GM18868 (cell line): ENCODE measurements around the gene IL26.
"Not testable (repeated sequence)": the region's sequence is repeated elsewhere in the genome, so short reads cannot be mapped to it uniquely, and the experiment has no call there.

ENCODE experiments used
- ATAC-seq: cut with Tn5 transposase; IDR thresholded peaks from one replicate; pipeline ENCODE4 v1.9.1; 2021; ENCODE audit warnings: mild to moderate bottlenecking, moderate library complexity; ENCODE audit not compliant: unreplicated experiment

Gene IL26

GRCh38 chr12:68240975-68241374 lies 15.4 kb upstream of the IL26 start:
- peak; percentile 95 for ATAC-seq

GRCh38 chr12:68240079-68240478 lies 14.5 kb upstream of the IL26 start:
- ATAC-seq = no peak

- no peak for ATAC-seq
Observed at GRCh38 chr12:68239309-68239982, 13.8 kb upstream of the IL26 start.

DNA sequence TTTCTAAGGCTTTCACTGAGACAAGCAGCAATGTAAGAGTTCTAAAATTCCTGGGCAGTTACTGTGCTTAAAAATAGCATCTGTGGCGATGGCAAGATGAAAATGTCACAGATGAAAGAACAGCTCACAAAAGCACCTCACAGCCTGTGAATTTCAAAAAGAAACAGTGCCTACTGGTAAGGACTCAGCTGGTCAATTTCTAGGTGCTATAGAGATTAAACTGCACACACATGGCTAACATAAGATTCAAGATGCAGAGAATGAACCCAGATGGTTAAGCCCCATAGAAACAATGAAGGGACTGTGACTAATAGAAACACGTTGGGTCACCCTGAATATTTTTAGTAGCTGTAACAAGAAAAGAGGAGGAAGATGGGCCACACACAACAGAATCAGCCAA lies 12.0 kb upstream of the IL26 start:
- no peak for ATAC-seq

GRCh38 chr12:68237078-68237477 lies 11.5 kb upstream of the IL26 start:
- ATAC-seq = no peak

- ATAC-seq = peak; percentile 68
Observed at GRCh38 chr12:68236421-68237059, 10.9 kb upstream of the IL26 start.

DNA sequence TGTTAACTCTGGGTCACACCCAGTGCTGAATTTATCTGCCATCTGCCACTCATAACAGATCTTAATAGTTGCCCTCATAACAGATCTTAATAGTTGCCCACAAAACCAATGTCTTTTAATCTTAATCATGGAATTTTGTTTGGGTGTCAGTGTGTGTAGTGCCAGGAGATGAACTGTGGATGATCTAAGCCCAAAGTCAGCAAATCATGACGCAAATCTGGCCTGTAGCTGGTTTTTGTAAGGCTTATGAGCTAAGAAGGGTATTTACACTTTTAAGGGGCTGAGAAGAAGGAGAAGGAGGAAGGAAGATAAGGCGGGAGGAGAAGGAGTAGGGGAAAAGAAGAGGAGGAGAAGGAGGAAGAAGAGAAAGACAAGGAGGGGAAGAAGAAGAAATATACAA lies 10.0 kb upstream of the IL26 start:
- no peak for ATAC-seq

- no peak for ATAC-seq
Observed at GRCh38 chr12:68234140-68234539, 8.5 kb upstream of the IL26 start.

DNA sequence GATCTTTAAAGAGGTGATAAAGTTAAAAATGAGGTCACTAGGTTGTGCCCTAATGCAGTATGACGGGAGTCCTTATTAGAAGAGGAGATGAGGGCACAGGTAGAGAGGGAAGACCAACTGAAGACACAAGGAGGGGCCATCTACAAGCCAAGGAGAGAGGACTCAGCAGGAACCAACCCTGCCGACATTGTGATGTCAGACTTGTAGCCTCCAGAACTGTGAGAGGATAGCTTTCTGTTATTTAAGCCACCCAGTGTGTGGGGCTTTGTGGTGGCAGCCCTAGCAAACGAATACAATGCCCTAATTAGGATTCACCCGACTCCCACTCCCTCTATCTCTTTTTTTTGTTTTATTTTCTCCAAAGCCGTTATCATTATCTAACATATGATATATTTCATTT lies 7.9 kb upstream of the IL26 start:
- ATAC-seq = no peak

DNA sequence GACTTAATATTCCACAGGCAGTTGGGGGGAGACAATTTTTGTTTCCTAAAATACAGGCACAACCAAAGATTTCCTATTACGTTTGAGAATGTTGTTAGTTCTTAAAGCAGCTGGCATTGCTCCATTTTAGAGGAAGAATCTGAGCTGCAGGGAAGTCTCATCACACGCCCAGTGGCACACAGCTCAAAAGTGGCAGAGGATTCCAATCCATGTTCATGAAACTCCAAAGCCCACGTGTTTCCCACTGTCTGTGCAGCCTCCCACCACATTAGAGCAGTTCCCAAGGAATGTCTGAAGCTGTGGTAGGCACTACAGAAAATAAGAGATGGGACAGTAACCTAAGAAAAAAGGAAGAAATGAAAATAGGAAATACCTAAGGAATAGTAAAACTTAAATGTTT lies 6.1 kb upstream of the IL26 start:
- ATAC-seq = no peak

DNA sequence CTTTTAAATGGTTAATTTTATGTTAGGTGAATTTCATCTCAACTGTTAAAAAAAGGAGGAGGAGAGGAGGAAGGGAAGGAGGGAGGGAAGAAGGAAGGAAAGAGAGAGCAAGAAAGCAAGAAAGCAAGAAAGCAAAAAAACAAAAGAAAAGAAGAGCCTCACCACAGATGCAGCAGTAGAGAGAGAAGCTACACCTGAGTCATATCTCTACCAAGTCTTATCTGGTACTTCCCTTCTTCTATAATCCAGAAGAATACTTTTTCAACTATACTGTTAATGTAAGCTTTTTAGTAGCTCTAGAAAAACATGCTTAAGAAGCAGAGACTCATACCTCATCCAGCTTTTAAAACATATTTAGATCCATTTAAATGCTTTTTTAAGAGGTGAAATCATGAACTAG lies 5.6 kb upstream of the IL26 start:
- ATAC-seq = peak; percentile 85

GRCh38 chr12:68229956-68230355 lies 4.3 kb upstream of the IL26 start:
- ATAC-seq = no peak

- no peak for ATAC-seq
Observed at GRCh38 chr12:68227356-68227755, 1.7 kb upstream of the IL26 start.

GRCh38 chr12:68224613-68225285 lies 861 bp downstream of the IL26 start:
- ATAC-seq = no peak

DNA sequence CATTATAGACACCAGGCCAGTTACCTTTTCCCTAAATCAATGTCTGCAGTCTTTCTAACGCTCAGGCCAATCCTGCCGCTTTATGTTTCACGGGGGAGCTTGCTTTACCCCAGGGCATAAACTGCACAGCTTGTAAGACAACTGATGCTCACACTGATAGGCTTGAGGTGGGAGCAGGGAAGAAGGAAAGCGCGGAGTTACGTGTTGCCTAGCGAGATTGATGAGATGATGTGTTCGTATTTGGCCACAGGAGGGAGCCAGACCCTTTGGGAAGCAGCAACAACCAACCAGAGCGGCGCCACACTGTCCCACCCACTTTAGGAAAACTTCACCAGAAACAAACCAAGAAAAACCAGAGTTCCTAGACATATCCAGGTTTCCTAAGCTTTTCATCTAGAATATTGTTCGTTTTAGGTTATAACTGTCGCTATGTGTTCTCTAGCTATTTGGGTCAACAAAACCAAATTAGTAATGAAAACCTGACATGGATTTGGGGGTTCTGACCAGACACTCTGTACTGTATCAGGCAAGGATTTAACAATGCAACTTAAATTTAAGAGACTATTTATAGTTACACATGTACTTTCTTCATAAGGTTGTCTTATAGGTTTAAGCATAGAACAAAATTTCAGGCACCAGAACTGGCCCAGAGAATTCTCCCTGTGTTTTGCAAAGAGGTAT lies 2.4 kb downstream of the IL26 start:
- ATAC-seq = peak; percentile 92

DNA sequence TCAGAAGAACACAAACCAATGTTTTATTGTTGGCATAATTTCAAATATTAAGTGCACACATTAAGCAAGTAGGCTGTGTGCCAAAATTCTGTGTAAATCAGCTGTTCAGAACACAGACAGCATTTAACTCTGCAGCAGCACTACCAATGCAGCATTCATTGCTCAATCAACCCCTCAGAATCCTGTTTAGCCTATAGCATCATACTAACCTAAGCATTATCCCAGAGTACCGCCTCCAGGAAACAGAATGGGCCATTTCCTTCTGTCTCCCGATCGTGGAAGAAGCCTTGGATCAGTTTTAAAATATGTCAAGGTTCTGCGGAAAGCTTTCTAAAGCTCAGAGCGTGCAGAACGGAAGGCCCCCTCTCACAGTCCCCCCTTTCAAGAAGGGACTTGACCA lies 3.3 kb downstream of the IL26 start:
- no peak for ATAC-seq

DNA sequence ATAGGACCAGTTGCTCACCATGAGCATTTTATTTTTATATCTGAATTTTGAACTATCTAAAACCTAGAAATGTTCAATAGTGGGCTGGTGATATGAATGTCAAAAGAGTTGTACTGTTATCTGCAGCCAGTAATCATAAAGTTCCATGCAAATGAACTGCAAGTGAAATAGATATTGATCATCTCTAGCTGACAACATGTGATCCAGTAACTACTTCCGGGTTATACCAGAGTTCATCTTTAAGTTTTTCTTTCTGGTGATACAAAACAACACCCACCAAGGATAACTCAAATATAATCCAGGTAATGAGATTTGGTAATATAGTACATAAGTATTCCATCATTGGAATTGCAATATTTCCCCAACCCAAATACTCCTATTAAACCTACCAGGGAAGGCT lies 4.1 kb downstream of the IL26 start:
- no peak for ATAC-seq

GRCh38 chr12:68210875-68211274 lies 14.7 kb downstream of the IL26 start:
- no peak for ATAC-seq

- ATAC-seq = not testable (repeated sequence)
Observed at GRCh38 chr12:68209048-68209728, 16.4 kb downstream of the IL26 start.

DNA sequence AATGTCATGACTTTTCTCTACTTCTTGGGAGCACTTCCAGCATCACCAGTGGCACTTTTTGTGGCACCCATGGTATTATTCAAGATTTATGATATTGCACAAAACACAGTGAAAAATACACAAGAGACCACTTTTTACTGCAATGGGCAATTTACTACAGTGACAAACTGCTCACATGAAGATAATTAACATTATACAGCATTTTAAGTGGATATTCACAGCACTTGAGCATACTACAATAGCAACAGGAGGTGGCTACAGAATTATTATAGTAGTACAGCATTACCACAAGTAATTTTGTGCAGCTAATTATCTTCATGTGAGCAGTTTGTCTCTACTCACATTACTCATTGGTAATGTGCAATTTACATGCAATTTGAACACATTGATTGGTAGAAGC lies 18.3 kb downstream of the IL26 start:
- ATAC-seq = no peak

DNA sequence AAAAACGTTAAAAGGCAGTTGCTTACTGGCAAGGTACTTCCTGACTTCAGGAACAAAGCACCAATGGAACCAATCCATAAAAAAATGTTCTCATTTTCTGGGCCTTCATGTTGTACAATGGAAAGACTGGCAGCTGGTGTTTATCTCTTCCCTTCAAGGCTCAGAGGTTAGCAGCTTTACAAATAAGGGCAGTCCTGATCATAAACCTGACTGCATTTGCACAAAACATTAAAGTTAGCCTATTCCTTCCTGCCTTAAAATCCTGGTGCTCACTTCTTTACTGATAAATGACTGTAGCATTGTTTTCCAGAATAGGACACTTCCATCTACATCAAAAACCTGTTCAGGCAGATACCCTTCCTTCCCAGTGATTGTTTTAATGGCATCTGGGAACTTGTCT lies 19.2 kb downstream of the IL26 start:
- no peak for ATAC-seq
